ENCODE measurements around the gene MUC21. TPM values are rescaled to one million over a fixed set of nuclear protein-coding genes. Genes with fewer than 3 reads are reported as not detected.

Gene MUC21
- total RNA-seq, 1 experiment from 2014 or later = not detected

DNA sequence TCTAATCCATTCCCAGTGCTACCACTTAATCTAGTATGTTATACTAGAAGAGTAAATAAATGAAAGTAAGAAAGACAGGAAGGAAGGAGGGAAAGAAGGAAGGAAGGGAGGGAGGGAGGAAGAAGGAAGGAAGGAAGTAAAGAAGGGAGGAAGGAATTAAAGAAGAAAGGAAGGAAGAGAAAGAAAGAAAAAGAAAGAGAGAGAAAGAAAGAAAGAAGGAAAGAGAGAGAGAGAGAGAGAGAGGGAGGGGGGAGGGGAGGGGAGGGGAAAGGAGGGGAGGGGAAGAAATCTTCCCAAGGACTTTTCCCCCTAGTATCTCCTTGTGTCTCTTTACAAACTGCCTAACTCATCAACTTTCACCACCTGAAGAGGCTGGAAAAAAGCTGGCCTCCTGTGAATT, 20.8 kb upstream of the MUC21 start:
- TF ChIP-seq, protein P1, sequence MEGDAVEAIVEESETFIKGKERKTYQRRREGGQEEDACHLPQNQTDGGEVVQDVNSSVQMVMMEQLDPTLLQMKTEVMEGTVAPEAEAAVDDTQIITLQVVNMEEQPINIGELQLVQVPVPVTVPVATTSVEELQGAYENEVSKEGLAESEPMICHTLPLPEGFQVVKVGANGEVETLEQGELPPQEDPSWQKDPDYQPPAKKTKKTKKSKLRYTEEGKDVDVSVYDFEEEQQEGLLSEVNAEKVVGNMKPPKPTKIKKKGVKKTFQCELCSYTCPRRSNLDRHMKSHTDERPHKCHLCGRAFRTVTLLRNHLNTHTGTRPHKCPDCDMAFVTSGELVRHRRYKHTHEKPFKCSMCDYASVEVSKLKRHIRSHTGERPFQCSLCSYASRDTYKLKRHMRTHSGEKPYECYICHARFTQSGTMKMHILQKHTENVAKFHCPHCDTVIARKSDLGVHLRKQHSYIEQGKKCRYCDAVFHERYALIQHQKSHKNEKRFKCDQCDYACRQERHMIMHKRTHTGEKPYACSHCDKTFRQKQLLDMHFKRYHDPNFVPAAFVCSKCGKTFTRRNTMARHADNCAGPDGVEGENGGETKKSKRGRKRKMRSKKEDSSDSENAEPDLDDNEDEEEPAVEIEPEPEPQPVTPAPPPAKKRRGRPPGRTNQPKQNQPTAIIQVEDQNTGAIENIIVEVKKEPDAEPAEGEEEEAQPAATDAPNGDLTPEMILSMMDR (IDR thresholded peaks at IDR 0.05; ENCODE audit: unreplicated experiment) = no peak
- no peak for DNase-seq (ENCODE audit: unreplicated experiment)
- CTCF ChIA-PET = interaction anchor here (1.1 kb wide), 1 partner anchor 108 kb away, joined by 3 read pairs; no protein-coding TSS in a partner anchor
- peaks cover 21% of the 10 kb centered on the region for H3K4me1 Mint-ChIP-seq (ENCODE audit: insufficient read depth, unreplicated experiment)
- H3K27ac Mint-ChIP-seq (ENCODE audit: low read depth, unreplicated experiment) = no peak overlapping the region
- POLR2A ChIA-PET = interaction anchor here (0.6 to 0.9 kb wide), 2 partner anchors 71 to 927 kb away, joined by 3 to 4 read pairs; no protein-coding TSS in a partner anchor
- H3K4me3 Mint-ChIP-seq (ENCODE audit: unreplicated experiment) = no peak overlapping the region
- no TSS peak for BruUV-seq (replicated peaks)
- no peaks in the 10 kb centered on the region for H3K27me3 Mint-ChIP-seq (ENCODE audit: insufficient read depth, unreplicated experiment)
- H3K36me3 Mint-ChIP-seq (ENCODE audit: insufficient read depth, unreplicated experiment) = peaks cover 7% of the 10 kb centered on the region
- H3K9me3 Mint-ChIP-seq (ENCODE audit: unreplicated experiment) = no peaks in the 10 kb centered on the region
- intact Hi-C loops (cut with micrococcal nuclease) = no loop called here

DNA sequence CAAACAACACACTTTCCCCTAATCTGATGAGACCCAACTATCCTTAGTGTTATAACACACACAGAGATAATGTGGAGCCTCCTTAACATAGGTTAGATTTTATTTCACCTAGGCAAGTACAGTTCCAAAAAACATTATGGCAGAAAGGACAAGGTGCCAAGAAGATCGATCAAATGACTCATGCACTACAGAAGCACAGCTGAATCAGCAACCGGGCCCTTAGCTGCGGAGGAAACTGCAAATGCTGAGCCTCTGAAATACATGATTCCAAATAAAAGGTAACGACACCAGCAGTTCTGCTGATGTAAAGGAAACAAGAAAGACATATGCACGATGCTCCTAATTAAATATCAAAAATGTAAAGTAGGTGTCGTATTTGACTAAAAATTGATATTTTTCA, 19.9 kb upstream of the MUC21 start:
- intact Hi-C loops (cut with micrococcal nuclease) = no loop called here
- BruUV-seq (replicated peaks) = no TSS peak
- Mint-ChIP-seq H3K36me3 (ENCODE audit: insufficient read depth, unreplicated experiment) (peaks cover 7% of the 10 kb centered on the region), H3K4me1 (ENCODE audit: insufficient read depth, unreplicated experiment) (peaks cover 21% of the 10 kb centered on the region), H3K27ac (ENCODE audit: low read depth, unreplicated experiment) (no peak overlapping the region), H3K9me3 (ENCODE audit: unreplicated experiment) (no peaks in the 10 kb centered on the region), H3K4me3 (ENCODE audit: unreplicated experiment) (no peak overlapping the region), H3K27me3 (ENCODE audit: insufficient read depth, unreplicated experiment) (no peaks in the 10 kb centered on the region)
- ChIA-PET POLR2A (interaction anchor here (0.6 to 1.3 kb wide), 8 partner anchors 9 to 415 kb away, joined by 3 to 5 read pairs (median 3); partner anchors contain the start of gene MUCL3), CTCF (interaction anchor here (0.5 kb wide), 1 partner anchor 327 kb away, joined by 3 read pairs; no protein-coding TSS in a partner anchor)
- TF ChIP-seq, protein P1 (IDR thresholded peaks at IDR 0.05; ENCODE audit: unreplicated experiment) = no peak
- DNase-seq (ENCODE audit: unreplicated experiment) = peak; percentile 41

DNA sequence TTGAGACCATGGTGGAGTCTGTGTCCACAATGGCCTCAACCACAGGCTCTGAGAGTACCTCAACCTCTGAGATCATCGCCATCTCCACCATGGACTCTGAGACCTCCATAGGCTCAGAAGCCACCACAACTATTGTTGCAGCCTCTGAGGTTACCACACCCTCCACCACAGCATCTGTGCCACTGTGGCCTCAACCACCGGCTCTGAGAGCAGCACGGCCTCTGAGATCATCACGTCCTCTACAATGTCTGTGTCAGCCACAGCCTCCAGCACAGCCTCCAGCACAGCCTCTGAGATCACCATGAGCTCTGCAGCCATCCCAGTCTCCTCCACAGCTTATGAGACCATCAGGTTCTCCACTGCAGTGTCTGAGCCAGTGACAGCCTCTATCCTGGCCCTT, 19.4 kb upstream of the MUC21 start:
- peaks cover 21% of the 10 kb centered on the region for H3K4me1 Mint-ChIP-seq (ENCODE audit: insufficient read depth, unreplicated experiment)
- intact Hi-C loops (cut with micrococcal nuclease) = no loop called here
- peaks cover 7% of the 10 kb centered on the region for H3K36me3 Mint-ChIP-seq (ENCODE audit: insufficient read depth, unreplicated experiment)
- TF ChIP-seq, protein P1 (IDR thresholded peaks at IDR 0.05; ENCODE audit: unreplicated experiment) = no peak
- BruUV-seq (replicated peaks) = no TSS peak
- POLR2A ChIA-PET = interaction anchor here (0.6 to 1.3 kb wide), 8 partner anchors 8 to 280 kb away, joined by 3 to 5 read pairs (median 3); partner anchors contain the start of gene MUCL3
- H3K27me3 Mint-ChIP-seq (ENCODE audit: insufficient read depth, unreplicated experiment) = no peaks in the 10 kb centered on the region
- H3K27ac Mint-ChIP-seq (ENCODE audit: low read depth, unreplicated experiment) = no peak overlapping the region
- no peak overlapping the region for H3K4me3 Mint-ChIP-seq (ENCODE audit: unreplicated experiment)
- CTCF ChIA-PET = interaction anchor here (0.5 kb wide), 1 partner anchor 327 kb away, joined by 3 read pairs; no protein-coding TSS in a partner anchor
- no peaks in the 10 kb centered on the region for H3K9me3 Mint-ChIP-seq (ENCODE audit: unreplicated experiment)
- DNase-seq (ENCODE audit: unreplicated experiment) = no peak

DNA sequence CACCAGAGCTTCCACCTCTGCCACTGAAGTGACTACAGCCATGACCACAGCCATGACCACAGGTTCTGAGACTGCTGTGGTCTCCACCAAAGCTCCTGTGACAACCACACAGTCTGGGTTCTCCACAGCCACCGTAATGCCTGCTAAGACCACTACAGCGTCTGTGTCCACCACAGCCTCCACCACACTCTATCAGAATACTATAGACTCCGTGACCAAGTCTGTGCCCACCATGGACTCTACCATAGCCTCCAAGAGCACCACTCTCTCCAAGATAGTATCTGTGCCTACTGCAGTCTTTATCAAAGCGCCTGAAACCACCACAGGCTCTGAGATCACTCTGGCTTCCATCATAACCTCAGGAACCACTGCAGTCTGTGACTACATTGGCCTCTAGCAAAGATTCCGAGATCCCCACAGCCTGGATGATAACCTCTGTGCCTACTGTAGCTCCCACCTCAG, 18.3 kb upstream of the MUC21 start:
- Mint-ChIP-seq H3K27me3 (ENCODE audit: insufficient read depth, unreplicated experiment) (no peaks in the 10 kb centered on the region), H3K4me3 (ENCODE audit: unreplicated experiment) (no peak overlapping the region), H3K4me1 (ENCODE audit: insufficient read depth, unreplicated experiment) (peaks cover 21% of the 10 kb centered on the region), H3K36me3 (ENCODE audit: insufficient read depth, unreplicated experiment) (peaks cover 7% of the 10 kb centered on the region), H3K9me3 (ENCODE audit: unreplicated experiment) (no peaks in the 10 kb centered on the region), H3K27ac (ENCODE audit: low read depth, unreplicated experiment) (peak overlapping the region; percentile 26)
- no peak for DNase-seq (ENCODE audit: unreplicated experiment)
- CTCF ChIA-PET = no interaction called here
- POLR2A ChIA-PET = no interaction called here
- BruUV-seq (replicated peaks) = no TSS peak
- intact Hi-C loops (cut with micrococcal nuclease) = no loop called here
- TF ChIP-seq, protein P1 (IDR thresholded peaks at IDR 0.05; ENCODE audit: unreplicated experiment) = no peak

All from MCF 10A (cell line).